ENCODE measurements around the gene LHFPL6.

LHFPL6 gene

DNA sequence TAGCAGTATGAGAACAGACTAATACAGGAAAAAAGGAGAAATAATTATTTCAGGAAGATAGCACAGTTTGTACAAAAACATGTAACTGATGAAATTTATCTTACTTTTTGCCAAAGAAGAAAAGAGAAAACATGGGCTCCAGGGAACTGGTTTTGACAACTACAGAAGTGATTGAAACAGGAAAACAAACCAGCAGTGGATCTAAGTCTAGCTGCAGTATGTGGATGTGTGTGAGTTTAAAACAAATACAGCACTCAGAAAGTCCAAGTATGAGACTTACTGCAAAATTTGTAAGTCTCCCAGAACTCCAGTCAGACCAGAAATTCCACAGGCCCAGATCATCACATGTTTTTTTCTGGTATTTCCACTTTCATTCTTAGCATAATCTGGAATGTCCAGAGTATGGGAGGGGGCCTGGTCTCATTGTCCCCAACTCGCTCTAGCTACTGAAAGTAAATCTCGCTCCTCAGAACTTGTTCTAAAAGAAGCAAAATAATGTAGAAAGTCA lies 305.3 kb downstream of the LHFPL6 start:
- no peak for DNase-seq (ENCODE audit: low read depth)

- no peak for DNase-seq (ENCODE audit: low read depth)
These were observed 306.0 kb downstream of the LHFPL6 start for GRCh38 chr13:39297023-39297422.

DNA sequence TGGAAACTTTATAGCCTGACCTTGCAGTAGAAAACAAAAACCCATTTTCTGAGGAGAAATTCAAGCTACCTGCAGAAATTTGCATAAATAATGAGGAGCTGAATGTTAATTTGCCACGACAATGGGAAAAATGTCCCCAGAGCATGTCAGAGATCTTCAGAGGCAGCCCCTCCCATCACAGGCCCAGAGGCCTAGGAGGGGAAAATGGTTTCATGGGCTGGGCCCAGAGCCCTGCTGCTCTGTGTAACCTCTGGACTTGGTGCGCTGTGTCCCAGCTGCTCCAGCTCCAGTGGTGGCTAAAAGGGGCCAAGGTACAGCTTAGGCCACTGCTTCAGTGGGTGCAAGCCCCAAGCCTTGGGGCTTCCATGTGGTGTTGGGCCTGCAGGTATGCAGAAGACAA lies 306.8 kb downstream of the LHFPL6 start:
- no peak for DNase-seq (ENCODE audit: low read depth)
